ENCODE measurements around the gene SLC23A3.

Gene SLC23A3

DNA sequence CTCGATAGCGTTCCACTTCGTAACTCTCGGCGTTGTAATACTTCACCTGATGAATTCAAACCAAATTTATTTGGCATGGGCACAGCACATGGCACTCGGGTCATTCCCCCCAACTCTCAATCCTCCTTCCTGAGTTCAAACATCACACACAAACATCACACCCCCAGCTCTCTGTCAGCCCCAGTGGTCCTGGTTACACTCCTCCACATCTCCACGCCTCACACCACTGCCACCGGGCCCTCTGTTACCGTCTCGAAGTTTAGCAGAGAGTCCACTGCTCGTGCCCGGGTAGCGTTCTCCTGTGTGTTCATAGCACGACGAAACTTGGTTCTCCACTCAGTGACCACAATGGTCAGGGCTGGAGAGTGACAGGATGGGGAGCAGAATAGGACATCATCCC is 44.3 kb upstream of the SLC23A3 start (continued):
- TF ChIP-seq, protein P1, sequence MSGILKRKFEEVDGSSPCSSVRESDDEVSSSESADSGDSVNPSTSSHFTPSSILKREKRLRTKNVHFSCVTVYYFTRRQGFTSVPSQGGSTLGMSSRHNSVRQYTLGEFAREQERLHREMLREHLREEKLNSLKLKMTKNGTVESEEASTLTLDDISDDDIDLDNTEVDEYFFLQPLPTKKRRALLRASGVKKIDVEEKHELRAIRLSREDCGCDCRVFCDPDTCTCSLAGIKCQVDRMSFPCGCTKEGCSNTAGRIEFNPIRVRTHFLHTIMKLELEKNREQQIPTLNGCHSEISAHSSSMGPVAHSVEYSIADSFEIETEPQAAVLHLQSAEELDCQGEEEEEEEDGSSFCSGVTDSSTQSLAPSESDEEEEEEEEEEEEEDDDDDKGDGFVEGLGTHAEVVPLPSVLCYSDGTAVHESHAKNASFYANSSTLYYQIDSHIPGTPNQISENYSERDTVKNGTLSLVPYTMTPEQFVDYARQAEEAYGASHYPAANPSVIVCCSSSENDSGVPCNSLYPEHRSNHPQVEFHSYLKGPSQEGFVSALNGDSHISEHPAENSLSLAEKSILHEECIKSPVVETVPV (CRISPR knock-in tag; IDR thresholded peaks at IDR 0.05): no peak

DNA sequence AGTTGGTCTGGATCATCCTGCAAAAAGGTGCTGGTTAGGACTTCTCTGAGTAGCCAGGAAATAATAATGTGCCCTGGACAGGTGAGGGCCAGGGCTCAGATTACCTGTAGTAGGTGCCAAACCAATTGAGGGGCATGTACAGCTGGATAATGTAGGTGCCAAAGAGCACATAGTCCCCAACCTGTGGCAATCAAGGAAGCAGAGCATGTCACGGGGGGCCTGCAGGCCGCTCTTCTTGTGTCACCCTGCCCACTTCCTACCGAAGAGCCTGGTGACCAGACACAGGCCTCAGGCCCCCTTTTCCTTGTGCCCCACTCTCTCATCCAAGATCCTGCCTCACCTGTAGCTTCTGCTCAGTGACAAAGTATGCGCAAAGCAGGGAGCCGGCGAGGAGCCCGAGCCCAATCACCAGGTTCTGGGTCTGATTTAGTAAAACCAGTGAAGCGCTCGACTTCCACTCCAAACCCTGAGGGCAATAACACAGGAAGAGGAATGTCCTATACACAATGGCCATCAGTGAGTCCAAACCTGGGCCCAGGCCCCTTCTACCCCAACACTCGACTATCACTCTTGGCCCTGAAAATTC is 43.8 kb upstream of the SLC23A3 start:
- no peak for ATAC-seq
- TF ChIP-seq BACH2 (CRISPR knock-in tag; IDR thresholded peaks at IDR 0.05; ENCODE audit: borderline replicate concordance): no peak
- TF ChIP-seq ESRRG (CRISPR knock-in tag; IDR thresholded peaks at IDR 0.05): no peak

DNA sequence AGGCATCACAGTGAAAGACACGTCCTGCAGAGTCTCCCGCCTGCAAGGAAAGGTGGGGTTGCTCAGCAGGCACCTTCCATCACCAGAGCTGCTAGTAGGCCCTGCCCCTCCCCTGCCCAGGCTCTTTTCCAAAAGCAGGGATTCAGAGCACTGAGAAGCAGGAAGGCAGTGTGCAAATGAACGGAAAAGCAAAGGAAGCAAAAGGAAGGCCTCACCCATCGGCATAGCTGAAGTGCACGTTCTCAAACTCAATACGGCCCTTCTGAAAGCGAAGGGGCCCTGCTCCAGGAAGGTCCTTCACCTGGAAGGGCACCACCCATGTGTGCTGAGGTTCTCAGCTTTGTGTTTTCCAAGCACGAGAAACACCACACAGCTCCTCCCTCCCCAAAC is 43.2 kb upstream of the SLC23A3 start:
- ATAC-seq: no peak

DNA sequence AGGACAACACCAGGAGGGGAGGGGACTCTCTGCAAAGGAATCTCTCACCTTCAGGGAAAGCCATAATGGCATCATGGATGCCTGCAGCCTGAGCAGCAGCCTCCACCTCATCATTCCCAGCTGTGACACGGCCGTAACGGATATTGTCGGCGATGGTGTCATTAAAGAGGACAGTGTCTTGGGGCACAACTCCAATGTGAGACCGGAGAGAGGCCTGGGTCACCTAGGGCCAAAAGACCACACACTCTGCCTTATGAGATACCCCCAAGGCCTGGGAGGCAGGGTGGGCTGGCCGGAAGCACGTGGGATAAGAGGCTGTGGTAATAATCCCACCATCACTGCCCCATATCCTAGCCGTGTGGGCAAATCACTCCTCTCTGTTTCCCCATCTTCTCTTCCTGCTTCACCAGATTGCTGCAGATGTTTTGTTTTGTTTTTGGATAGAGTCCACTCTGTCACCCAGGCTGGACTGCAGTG is 41.1 kb upstream of the SLC23A3 start:
- TF ChIP-seq PPARA (CRISPR knock-in tag; IDR thresholded peaks at IDR 0.05; ENCODE audit: borderline replicate concordance): no peak
- TF ChIP-seq, protein P2, sequence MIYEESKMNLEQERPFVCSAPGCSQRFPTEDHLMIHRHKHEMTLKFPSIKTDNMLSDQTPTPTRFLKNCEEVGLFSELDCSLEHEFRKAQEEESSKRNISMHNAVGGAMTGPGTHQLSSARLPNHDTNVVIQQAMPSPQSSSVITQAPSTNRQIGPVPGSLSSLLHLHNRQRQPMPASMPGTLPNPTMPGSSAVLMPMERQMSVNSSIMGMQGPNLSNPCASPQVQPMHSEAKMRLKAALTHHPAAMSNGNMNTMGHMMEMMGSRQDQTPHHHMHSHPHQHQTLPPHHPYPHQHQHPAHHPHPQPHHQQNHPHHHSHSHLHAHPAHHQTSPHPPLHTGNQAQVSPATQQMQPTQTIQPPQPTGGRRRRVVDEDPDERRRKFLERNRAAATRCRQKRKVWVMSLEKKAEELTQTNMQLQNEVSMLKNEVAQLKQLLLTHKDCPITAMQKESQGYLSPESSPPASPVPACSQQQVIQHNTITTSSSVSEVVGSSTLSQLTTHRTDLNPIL (CRISPR knock-in tag; IDR thresholded peaks at IDR 0.05; ENCODE audit: low read depth): no peak
- TF ChIP-seq, protein P1 (CRISPR knock-in tag; IDR thresholded peaks at IDR 0.05): no peak
- ATAC-seq: no peak

More for the DNA sequence above, 43.2 kb upstream of the SLC23A3 start:
- TF ChIP-seq OSR1 (CRISPR knock-in tag; IDR thresholded peaks at IDR 0.05) (no peak), ZNF70 (CRISPR knock-in tag; IDR thresholded peaks at IDR 0.05) (no peak), PPARA (CRISPR knock-in tag; IDR thresholded peaks at IDR 0.05; ENCODE audit: borderline replicate concordance) (no peak), RARB (CRISPR knock-in tag; IDR thresholded peaks at IDR 0.05) (no peak), TCF4 (CRISPR knock-in tag; IDR thresholded peaks at IDR 0.05; ENCODE audit: borderline replicate concordance) (no peak), GLIS3 (CRISPR knock-in tag; IDR thresholded peaks at IDR 0.05) (no peak), SNAI2 (CRISPR knock-in tag; IDR thresholded peaks at IDR 0.05) (no peak), ARNTL (CRISPR knock-in tag; IDR thresholded peaks at IDR 0.05; ENCODE audit: borderline replicate concordance, low read depth) (no peak)
- TF ChIP-seq, protein P3, sequence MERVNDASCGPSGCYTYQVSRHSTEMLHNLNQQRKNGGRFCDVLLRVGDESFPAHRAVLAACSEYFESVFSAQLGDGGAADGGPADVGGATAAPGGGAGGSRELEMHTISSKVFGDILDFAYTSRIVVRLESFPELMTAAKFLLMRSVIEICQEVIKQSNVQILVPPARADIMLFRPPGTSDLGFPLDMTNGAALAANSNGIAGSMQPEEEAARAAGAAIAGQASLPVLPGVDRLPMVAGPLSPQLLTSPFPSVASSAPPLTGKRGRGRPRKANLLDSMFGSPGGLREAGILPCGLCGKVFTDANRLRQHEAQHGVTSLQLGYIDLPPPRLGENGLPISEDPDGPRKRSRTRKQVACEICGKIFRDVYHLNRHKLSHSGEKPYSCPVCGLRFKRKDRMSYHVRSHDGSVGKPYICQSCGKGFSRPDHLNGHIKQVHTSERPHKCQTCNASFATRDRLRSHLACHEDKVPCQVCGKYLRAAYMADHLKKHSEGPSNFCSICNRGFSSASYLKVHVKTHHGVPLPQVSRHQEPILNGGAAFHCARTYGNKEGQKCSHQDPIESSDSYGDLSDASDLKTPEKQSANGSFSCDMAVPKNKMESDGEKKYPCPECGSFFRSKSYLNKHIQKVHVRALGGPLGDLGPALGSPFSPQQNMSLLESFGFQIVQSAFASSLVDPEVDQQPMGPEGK (CRISPR knock-in tag; IDR thresholded peaks at IDR 0.05; ENCODE audit: borderline replicate concordance): no peak

DNA sequence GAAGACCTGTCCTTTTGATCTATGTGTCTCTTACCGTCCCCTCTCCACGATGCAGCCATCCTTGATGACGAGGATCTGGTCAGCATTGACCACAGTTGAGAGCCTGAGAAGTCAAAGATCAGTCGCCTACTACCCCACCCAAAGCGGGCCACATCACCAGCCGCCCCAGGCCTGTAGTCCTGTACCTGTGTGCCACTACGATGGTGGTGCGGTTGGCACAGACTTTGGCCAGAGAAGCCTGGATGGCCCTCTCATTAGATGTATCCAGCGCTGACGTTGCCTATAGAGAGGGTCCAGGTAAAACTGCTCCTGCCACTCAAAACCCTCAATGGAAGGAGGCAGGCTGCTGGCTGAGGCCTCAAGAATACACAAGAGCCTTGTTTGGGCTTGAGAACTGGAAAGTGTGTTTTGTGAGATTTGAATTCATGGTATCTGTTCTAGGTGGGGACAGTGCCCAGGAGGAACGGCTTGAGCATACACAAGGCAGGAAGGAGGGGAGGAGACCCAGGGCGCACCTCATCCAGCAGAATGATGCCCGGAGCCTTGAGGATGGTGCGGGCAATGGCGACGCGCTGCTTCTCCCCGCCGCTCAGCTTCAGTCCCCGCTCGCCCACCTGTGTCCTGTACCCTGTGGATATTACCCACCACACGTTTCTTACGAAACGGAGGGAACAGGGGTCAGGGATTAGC is 40.5 kb upstream of the SLC23A3 start:
- no peak for ATAC-seq
- TF ChIP-seq ARNTL (CRISPR knock-in tag; IDR thresholded peaks at IDR 0.05; ENCODE audit: borderline replicate concordance, low read depth) (no peak), ZNF70 (CRISPR knock-in tag; IDR thresholded peaks at IDR 0.05) (no peak), ESRRG (CRISPR knock-in tag; IDR thresholded peaks at IDR 0.05) (no peak), ZC3H10 (CRISPR knock-in tag; IDR thresholded peaks at IDR 0.05) (no peak), ISL1 (CRISPR knock-in tag; IDR thresholded peaks at IDR 0.05) (no peak), ZNF565 (CRISPR knock-in tag; conservative IDR thresholded peaks at IDR 0.05; ENCODE audit: low read depth) (no peak), SNAI2 (CRISPR knock-in tag; IDR thresholded peaks at IDR 0.05) (no peak), ZFP30 (CRISPR knock-in tag; IDR thresholded peaks at IDR 0.05) (no peak), TCF4 (CRISPR knock-in tag; IDR thresholded peaks at IDR 0.05; ENCODE audit: borderline replicate concordance) (no peak), PPARA (CRISPR knock-in tag; IDR thresholded peaks at IDR 0.05; ENCODE audit: borderline replicate concordance) (no peak), ZNF8 (CRISPR knock-in tag; IDR thresholded peaks at IDR 0.05) (no peak)
- TF ChIP-seq, protein P4, sequence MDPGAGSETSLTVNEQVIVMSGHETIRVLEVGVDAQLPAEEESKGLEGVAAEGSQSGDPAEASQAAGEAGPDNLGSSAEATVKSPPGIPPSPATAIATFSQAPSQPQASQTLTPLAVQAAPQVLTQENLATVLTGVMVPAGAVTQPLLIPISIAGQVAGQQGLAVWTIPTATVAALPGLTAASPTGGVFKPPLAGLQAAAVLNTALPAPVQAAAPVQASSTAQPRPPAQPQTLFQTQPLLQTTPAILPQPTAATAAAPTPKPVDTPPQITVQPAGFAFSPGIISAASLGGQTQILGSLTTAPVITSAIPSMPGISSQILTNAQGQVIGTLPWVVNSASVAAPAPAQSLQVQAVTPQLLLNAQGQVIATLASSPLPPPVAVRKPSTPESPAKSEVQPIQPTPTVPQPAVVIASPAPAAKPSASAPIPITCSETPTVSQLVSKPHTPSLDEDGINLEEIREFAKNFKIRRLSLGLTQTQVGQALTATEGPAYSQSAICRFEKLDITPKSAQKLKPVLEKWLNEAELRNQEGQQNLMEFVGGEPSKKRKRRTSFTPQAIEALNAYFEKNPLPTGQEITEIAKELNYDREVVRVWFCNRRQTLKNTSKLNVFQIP (CRISPR knock-in tag; IDR thresholded peaks at IDR 0.05; ENCODE audit: borderline replicate concordance, low read depth): no peak
- TF ChIP-seq, protein P5, sequence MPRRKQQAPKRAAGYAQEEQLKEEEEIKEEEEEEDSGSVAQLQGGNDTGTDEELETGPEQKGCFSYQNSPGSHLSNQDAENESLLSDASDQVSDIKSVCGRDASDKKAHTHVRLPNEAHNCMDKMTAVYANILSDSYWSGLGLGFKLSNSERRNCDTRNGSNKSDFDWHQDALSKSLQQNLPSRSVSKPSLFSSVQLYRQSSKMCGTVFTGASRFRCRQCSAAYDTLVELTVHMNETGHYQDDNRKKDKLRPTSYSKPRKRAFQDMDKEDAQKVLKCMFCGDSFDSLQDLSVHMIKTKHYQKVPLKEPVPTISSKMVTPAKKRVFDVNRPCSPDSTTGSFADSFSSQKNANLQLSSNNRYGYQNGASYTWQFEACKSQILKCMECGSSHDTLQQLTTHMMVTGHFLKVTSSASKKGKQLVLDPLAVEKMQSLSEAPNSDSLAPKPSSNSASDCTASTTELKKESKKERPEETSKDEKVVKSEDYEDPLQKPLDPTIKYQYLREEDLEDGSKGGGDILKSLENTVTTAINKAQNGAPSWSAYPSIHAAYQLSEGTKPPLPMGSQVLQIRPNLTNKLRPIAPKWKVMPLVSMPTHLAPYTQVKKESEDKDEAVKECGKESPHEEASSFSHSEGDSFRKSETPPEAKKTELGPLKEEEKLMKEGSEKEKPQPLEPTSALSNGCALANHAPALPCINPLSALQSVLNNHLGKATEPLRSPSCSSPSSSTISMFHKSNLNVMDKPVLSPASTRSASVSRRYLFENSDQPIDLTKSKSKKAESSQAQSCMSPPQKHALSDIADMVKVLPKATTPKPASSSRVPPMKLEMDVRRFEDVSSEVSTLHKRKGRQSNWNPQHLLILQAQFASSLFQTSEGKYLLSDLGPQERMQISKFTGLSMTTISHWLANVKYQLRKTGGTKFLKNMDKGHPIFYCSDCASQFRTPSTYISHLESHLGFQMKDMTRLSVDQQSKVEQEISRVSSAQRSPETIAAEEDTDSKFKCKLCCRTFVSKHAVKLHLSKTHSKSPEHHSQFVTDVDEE (CRISPR knock-in tag; IDR thresholded peaks at IDR 0.05): no peak
